ENCODE measurements around the gene SYPL2.

Gene SYPL2

DNA sequence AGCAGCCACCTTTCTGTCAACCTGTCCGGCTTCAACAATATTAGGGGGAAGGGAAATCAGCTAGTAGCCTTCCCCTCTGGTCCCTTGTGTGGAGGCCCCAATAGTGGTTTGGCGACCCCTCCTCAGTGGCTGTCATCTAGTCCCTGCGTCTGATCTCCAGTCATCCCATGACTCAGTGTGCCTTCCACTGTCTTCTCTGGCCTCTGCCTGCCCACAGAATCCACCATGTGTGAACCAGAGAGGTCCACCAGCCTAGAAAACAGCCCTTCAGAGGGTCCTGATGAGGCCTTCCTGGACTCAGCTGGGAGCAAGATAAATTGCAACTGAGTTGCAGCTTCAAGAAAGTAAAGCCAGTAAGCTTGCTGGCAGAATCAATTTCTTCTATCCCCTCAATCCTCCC lies 13.6 kb downstream of the SYPL2 start:
- Histone ChIP-seq H3K27ac (no peak overlapping the region), H3K36me3 (replicated peaks) (no peaks in the 10 kb centered on the region), H3K27me3 (replicated peaks) (no peaks in the 10 kb centered on the region), H3K4me3 (ENCODE audit: low read depth, low read length) (no peak overlapping the region)
- DNase-seq: no peak
- in situ Hi-C loops (cut with HindIII; ENCODE audit: low pct_ligation_motif_present, low sequenced_read_pairs): no loop called here
- TF ChIP-seq, protein P1, sequence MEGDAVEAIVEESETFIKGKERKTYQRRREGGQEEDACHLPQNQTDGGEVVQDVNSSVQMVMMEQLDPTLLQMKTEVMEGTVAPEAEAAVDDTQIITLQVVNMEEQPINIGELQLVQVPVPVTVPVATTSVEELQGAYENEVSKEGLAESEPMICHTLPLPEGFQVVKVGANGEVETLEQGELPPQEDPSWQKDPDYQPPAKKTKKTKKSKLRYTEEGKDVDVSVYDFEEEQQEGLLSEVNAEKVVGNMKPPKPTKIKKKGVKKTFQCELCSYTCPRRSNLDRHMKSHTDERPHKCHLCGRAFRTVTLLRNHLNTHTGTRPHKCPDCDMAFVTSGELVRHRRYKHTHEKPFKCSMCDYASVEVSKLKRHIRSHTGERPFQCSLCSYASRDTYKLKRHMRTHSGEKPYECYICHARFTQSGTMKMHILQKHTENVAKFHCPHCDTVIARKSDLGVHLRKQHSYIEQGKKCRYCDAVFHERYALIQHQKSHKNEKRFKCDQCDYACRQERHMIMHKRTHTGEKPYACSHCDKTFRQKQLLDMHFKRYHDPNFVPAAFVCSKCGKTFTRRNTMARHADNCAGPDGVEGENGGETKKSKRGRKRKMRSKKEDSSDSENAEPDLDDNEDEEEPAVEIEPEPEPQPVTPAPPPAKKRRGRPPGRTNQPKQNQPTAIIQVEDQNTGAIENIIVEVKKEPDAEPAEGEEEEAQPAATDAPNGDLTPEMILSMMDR (IDR thresholded peaks at IDR 0.05; ENCODE audit: low read depth, low read length, missing control alignments): no peak

DNA sequence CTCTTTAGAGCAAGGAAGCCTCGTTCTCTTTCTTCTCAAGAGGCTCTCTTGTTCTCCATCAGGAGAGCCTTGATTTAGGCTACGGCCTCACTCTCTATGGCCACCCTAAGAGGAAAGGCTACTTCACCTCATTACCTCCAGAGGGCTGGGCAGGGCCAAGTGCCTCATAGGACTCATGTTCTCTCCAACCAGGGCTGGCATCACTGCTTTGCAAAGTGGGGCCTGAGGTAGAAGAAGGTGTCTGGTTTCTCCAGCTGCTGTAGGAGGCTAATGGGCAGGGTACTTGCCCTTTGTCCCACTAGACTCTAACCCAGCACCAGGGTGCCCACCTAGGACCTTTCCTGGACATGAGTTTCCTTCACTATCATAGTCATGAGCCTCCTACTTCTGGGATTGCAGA lies 15.3 kb downstream of the SYPL2 start:
- Histone ChIP-seq H3K27ac (no peak overlapping the region), H3K4me3 (ENCODE audit: low read depth, low read length) (no peak overlapping the region), H3K36me3 (replicated peaks) (no peaks in the 10 kb centered on the region), H3K27me3 (replicated peaks) (no peaks in the 10 kb centered on the region)
- in situ Hi-C loops (cut with HindIII; ENCODE audit: low pct_ligation_motif_present, low sequenced_read_pairs): no loop called here
- TF ChIP-seq, protein P1 (IDR thresholded peaks at IDR 0.05; ENCODE audit: low read depth, low read length, missing control alignments): no peak
- DNase-seq: no peak

DNA sequence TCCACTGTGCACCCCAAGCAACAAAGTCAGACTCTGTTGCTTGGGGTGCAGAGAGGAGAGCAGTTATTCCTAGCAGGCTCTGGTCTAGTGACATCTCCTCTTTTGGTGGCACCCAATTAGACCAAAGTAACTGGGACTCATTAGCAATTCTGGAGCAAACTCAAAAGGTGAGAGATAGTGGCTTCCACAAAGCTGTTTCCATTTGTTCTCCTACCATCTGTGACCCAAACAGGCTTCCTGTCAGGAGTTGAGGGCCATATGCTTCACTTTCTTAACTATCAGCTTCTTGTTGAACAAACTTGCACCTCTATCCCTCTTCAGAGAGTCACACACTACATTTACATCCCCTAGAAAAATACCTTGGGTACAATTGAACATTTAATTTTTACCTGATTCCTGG lies 15.9 kb downstream of the SYPL2 start:
- Histone ChIP-seq H3K36me3 (replicated peaks) (no peaks in the 10 kb centered on the region), H3K27me3 (replicated peaks) (no peaks in the 10 kb centered on the region), H3K27ac (no peak overlapping the region), H3K4me3 (ENCODE audit: low read depth, low read length) (no peak overlapping the region)
- TF ChIP-seq, protein P1 (IDR thresholded peaks at IDR 0.05; ENCODE audit: low read depth, low read length, missing control alignments): no peak
- no peak for DNase-seq
- in situ Hi-C loops (cut with HindIII; ENCODE audit: low pct_ligation_motif_present, low sequenced_read_pairs): no loop called here

DNA sequence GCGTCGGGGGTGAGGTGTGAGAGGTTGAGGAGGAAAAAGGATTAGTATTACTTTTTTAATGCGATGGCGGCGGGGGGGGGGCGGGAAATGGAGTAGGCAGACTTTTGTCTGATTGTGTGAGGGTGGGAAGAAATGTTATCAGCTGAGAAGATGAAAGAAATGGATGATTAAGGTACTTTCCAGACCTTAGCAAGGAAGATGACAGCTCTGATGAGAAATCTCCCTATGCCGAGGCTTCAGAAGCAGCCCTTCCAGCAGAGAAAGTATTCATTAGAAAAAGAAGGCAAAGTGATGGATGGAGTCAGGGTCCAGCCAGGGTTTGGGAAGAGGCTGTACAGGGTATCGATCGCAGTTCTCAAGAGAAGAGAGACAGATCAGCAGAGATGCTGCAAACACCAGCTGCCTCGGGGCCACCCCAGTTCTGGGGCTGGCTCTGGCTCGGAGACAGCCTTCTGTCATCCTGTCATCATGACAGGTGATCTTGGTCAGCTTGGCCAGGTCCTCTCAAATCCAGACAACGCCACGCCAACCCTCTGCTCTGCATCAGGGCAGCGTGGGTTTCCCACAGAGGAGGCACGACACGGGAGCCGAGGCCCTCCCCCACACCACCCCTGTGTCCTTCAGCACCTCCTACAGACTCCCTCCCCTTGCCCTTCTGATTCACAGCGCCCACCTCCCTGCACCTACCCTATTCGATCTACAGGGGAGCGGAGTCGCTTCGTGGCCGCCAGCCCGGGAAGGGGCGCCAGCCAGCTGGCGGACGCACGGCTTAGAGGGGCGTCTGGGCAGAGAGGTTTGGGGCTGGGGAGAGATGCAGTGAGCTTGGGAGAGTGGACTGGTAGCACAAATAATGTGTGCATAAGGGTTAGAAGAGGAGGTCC lies 16.7 kb downstream of the SYPL2 start:
- in situ Hi-C loops (cut with HindIII; ENCODE audit: low pct_ligation_motif_present, low sequenced_read_pairs): no loop called here
- H3K27me3 ChIP-seq (replicated peaks): no peaks in the 10 kb centered on the region
- no peak for DNase-seq
- TF ChIP-seq, protein P1 (IDR thresholded peaks at IDR 0.05; ENCODE audit: low read depth, low read length, missing control alignments): peak; percentile 29
- peaks cover 4% of the 10 kb centered on the region for H3K36me3 ChIP-seq (replicated peaks)
- peak overlapping the region; percentile 66 for H3K4me3 ChIP-seq (ENCODE audit: low read depth, low read length)
- no peak overlapping the region for H3K27ac ChIP-seq

DNA sequence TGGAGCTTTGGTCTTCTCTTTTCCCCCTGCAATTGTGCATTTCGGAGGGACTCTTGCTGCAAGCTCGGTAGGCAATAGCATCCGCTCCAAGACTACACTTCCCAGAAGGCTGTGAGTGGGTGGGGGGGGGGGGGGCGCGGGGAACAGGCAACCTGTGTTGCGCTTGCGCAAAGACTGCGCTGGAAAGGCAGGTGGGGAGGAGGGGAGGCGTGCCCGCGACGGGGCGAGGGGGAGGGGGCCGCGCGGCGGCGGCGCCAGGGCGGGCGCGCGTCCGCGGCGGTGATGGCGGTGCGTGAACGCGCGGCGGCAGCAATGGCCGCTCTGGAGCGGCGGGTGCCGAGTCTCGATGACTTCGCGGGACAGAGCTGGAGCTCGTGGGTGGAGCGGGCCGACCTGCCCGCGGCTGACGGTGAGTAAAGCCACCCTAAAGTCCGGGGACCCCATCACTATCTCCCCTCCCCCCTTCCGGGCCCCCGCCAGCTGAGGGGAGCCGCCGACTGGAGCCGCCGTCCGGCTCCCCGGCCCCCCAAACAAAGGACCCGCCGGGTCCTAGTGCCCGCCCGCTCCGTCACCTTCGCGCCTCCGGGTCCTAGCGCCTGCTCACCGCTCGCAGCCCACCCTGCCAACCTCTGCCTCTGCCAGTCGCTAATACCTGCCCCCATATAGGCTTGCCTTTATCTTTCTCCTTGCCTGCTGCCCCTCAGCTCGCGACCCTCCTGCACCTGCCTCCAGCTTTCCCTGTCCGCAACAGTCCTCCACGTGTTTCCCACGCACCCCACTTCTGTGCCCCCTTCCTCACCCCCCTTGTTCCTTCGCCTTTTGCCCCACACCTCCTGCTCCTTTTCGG lies 17.5 kb downstream of the SYPL2 start, which contains the start of gene ATXN7L2:
Gene ATXN7L2, plus strand, starts transcription at position 234 of the 847 bp plus-strand sequence. Its CDS starts 49 bp downstream, at position 283.
- H3K36me3 ChIP-seq (replicated peaks): peaks cover 9% of the 10 kb centered on the region
- TF ChIP-seq, protein P1 (IDR thresholded peaks at IDR 0.05; ENCODE audit: low read depth, low read length, missing control alignments): no peak
- peak within 1 kb of the TSS; percentile 96 for H3K27ac ChIP-seq
- H3K27me3 ChIP-seq (replicated peaks): no peaks in the 10 kb centered on the region
- peak within 1 kb of the TSS; percentile 91 for H3K4me3 ChIP-seq (ENCODE audit: low read depth, low read length)
- peak; percentile 85 for DNase-seq
- in situ Hi-C loops (cut with HindIII; ENCODE audit: low pct_ligation_motif_present, low sequenced_read_pairs): no loop called here

Measured in brain microvascular endothelial cell (primary cell).